Measurements from ENCODE around the gene MFAP3. TPM values are rescaled to one million over a fixed set of nuclear protein-coding genes. Genes with fewer than 3 reads are reported as not detected.

MFAP3 gene
- 157 and 167 TPM in 2 replicates for total RNA-seq

DNA sequence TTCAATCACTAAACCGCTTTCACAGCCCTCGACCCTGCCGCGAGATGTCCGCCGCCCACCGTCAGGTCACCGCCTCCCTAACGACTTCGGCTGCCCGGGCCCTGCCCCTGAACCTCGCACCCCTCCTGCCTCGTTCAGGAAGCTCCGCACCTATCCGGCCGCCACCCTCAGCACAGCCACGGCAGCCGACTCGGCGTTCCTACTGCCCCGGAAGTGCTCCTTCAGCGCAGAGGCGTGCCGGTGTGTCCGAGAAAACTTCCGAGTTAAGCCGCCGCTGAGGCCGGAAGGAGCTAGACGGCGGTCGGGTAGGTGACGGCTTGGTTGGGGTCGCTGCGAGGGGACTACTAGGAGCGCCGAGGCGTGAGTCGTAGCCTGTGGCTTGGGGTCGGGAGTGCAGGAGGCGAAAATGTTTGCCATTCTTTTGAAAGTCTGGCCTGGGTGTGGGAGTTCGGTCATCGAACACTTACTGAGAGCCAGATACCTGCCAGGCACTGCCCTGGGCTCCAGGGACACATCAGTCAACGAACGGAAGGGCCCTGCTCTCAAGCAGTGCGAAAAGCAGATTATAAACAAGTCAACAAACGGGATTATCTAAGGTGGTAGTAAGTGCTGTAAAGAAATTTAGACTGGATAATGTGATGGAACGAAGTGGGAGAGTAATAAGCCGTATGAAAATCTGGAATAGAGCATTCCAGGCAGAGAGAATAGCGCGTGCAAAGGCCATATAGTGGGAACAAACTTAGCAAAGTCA, at the start of gene MFAP3, which contains the start of gene FAM114A2:
Gene MFAP3 (plus strand): TSS at position 261 of the 751 bp plus-strand sequence. CDS start 10,756 bp downstream, outside the sequence.
Gene FAM114A2 (minus strand): TSS at position 204 of the 751 bp plus-strand sequence. CDS start 3,957 bp downstream, outside the sequence.

Other genes with a start within 250 kb of the MFAP3 start
- 29.7 and 30.9 TPM in 2 replicates for gene FAM114A2, start 57 bp upstream of the MFAP3 start, total RNA-seq
- gene GALNT10, start 151.8 kb downstream of the MFAP3 start, total RNA-seq: 27.5 and 38.6 TPM in 2 replicates

All from dermis lymphatic vessel endothelial cell (primary cell).